ENCODE measurements around the gene THEM4.

The THEM4 gene

GRCh38 chr1:151923422-151923821 is 14.1 kb upstream of the THEM4 start:
- no peak for TF ChIP-seq CTCF (IDR thresholded peaks at IDR 0.05; ENCODE audit: unreplicated experiment in 3 of 3)
- Mint-ChIP-seq H3K4me1 (peaks cover 4% of the 10 kb centered on the region), H3K36me3 (ENCODE audit: low read depth) (no peaks in the 10 kb centered on the region), H3K4me3 (no peak overlapping the region), H3K9me3 (no peaks in the 10 kb centered on the region), H3K27me3 (ENCODE audit: low read depth) (no peaks in the 10 kb centered on the region), H3K27ac (no peak overlapping the region)

GRCh38 chr1:151920149-151920548 is 10.8 kb upstream of the THEM4 start:
- TF ChIP-seq CTCF (IDR thresholded peaks at IDR 0.05; ENCODE audit: unreplicated experiment in 3 of 3) = no peak
- Mint-ChIP-seq H3K27me3 (ENCODE audit: low read depth) (no peaks in the 10 kb centered on the region), H3K9me3 (no peaks in the 10 kb centered on the region), H3K4me1 (peaks cover 4% of the 10 kb centered on the region), H3K36me3 (ENCODE audit: low read depth) (no peaks in the 10 kb centered on the region), H3K4me3 (no peak overlapping the region), H3K27ac (peak overlapping the region in 1 of 3 experiments; percentile 17)

GRCh38 chr1:151918819-151919610 is 9.7 kb upstream of the THEM4 start:
- Mint-ChIP-seq H3K27me3 (ENCODE audit: low read depth) (no peaks in the 10 kb centered on the region), H3K36me3 (ENCODE audit: low read depth) (no peaks in the 10 kb centered on the region), H3K4me3 (no peak overlapping the region), H3K27ac (no peak overlapping the region), H3K4me1 (peaks cover 4% of the 10 kb centered on the region), H3K9me3 (no peaks in the 10 kb centered on the region)
- TF ChIP-seq CTCF (IDR thresholded peaks at IDR 0.05; ENCODE audit: unreplicated experiment in 3 of 3) = no peak

GRCh38 chr1:151918156-151918555 is 8.8 kb upstream of the THEM4 start:
- H3K27ac Mint-ChIP-seq = no peak overlapping the region
- peaks cover 4% of the 10 kb centered on the region for H3K4me1 Mint-ChIP-seq
- H3K9me3 Mint-ChIP-seq = peaks cover 2% of the 10 kb centered on the region
- no peaks in the 10 kb centered on the region for H3K27me3 Mint-ChIP-seq (ENCODE audit: low read depth)
- no peak overlapping the region for H3K4me3 Mint-ChIP-seq
- TF ChIP-seq CTCF (IDR thresholded peaks at IDR 0.05; ENCODE audit: unreplicated experiment in 3 of 3) = no peak
- H3K36me3 Mint-ChIP-seq (ENCODE audit: low read depth) = no peaks in the 10 kb centered on the region

- Mint-ChIP-seq H3K9me3 (peaks cover 3% of the 10 kb centered on the region), H3K36me3 (ENCODE audit: low read depth) (no peaks in the 10 kb centered on the region), H3K27me3 (ENCODE audit: low read depth) (no peaks in the 10 kb centered on the region), H3K27ac (peak overlapping the region in 2 of 3 experiments; percentile 41 to 62), H3K4me3 (no peak overlapping the region), H3K4me1 (peaks cover 4% of the 10 kb centered on the region)
- TF ChIP-seq CTCF (IDR thresholded peaks at IDR 0.05; ENCODE audit: unreplicated experiment in 3 of 3) = no peak
Observed at GRCh38 chr1:151916726-151917370, 7.5 kb upstream of the THEM4 start.

Data from nephron (organoid).